Liver (tissue), 9 donors: ENCODE data around the gene SLC25A42. TPM values are rescaled to one million over a fixed set of nuclear protein-coding genes. Genes with fewer than 3 reads are reported as not detected.

Experiments
- DNase-seq: peaks from one replicate; pipeline ENCODE4 v3.0.0-alpha.2; 2017; ENCODE audit warnings: low spot score
- H3K27ac ChIP-seq, 2 donors: one replicate each; pipeline ENCODE4 v1.7.0; 2013; ENCODE audit warnings: inconsistent platforms in 2 of 2, low read length in 2 of 2, control low read depth in 1 of 2, low read depth in 1 of 2, mild to moderate bottlenecking in 1 of 2
- H3K27me3 ChIP-seq, 4 donors: one replicate each; pipeline versions ENCODE4 v1.6.1 to v1.7.0; 2013; ENCODE audit warnings: low read length in 3 of 4, inconsistent platforms in 1 of 4, mild to moderate bottlenecking in 1 of 4, moderate library complexity in 1 of 4; ENCODE audit not compliant: control insufficient read depth in 4 of 4, insufficient read depth in 4 of 4
- H3K36me3 ChIP-seq, 4 donors: one replicate each; pipeline versions ENCODE4 v1.6.1 to v1.7.0; 2013; ENCODE audit warnings: low read length in 3 of 4, mild to moderate bottlenecking in 3 of 4, low read depth in 1 of 4, moderate library complexity in 1 of 4; ENCODE audit not compliant: control insufficient read depth in 4 of 4, insufficient read depth in 3 of 4
- H3K4me1 ChIP-seq, 4 donors: one replicate each; pipeline versions ENCODE4 v1.6.1 to v1.7.0; 2013; ENCODE audit warnings: low read length in 3 of 4, mild to moderate bottlenecking in 3 of 4, moderate library complexity in 1 of 4; ENCODE audit not compliant: control insufficient read depth in 4 of 4, insufficient read depth in 4 of 4
- H3K4me3 ChIP-seq, 3 donors: one replicate each; pipeline versions ENCODE4 v1.6.1 to v1.7.0; 2013; ENCODE audit warnings: low read length in 3 of 3, control low read depth in 1 of 3, low read depth in 1 of 3, mild to moderate bottlenecking in 1 of 3
- H3K9ac ChIP-seq, 2 donors: one replicate each; pipeline ENCODE4 v1.7.0; 2013; ENCODE audit warnings: low read length in 2 of 2, mild to moderate bottlenecking in 2 of 2, moderate library complexity in 2 of 2, control low read depth in 1 of 2, low read depth in 1 of 2
- H3K9me3 ChIP-seq, 4 donors: one replicate each; pipeline versions ENCODE4 v1.6.1 to v1.7.0; 2013; ENCODE audit warnings: low read length in 3 of 4; ENCODE audit not compliant: control insufficient read depth in 4 of 4
- EGR1 ChIP-seq, 2 donors: IDR thresholded peaks; 2 replicates each; pipeline ENCODE4 v1.6.1; 2016 to 2018; ENCODE audit warnings: antibody characterized with exemption in 2 of 2, low read depth in 2 of 2
- FOXA1 ChIP-seq: IDR thresholded peaks from 2 replicates; pipeline ENCODE4 v1.6.1; 2016; ENCODE audit warnings: antibody characterized with exemption
- FOXA2 ChIP-seq: IDR thresholded peaks from 2 replicates; pipeline ENCODE4 v1.6.1; 2016; ENCODE audit warnings: antibody characterized with exemption
- GABPA ChIP-seq, 2 donors: IDR thresholded peaks in 1 of 2; conservative IDR thresholded peaks in 1 of 2; 2 replicates each; pipeline ENCODE4 v1.6.1; 2016; ENCODE audit warnings: antibody characterized with exemption in 2 of 2, mild to moderate bottlenecking in 1 of 2, moderate library complexity in 1 of 2
- HNF4A ChIP-seq, 2 donors: conservative IDR thresholded peaks; 2 replicates each; pipeline ENCODE4 v1.6.1; 2016; ENCODE audit warnings: antibody characterized with exemption in 2 of 2, mild to moderate bottlenecking in 2 of 2
- HNF4G ChIP-seq: IDR thresholded peaks from 2 replicates; pipeline ENCODE4 v1.6.1; 2016; ENCODE audit warnings: antibody characterized with exemption
- JUND ChIP-seq, 2 donors: IDR thresholded peaks; 2 replicates each; pipeline ENCODE4 v1.6.1; 2016; ENCODE audit warnings: antibody characterized with exemption in 2 of 2
- NR2F2 ChIP-seq: IDR thresholded peaks from 2 replicates; pipeline ENCODE4 v1.6.1; 2016; ENCODE audit warnings: antibody characterized with exemption
- RAD21 ChIP-seq, 2 donors: IDR thresholded peaks; 2 replicates each; pipeline ENCODE4 v1.6.1; 2016; ENCODE audit warnings: antibody characterized with exemption in 2 of 2, mild to moderate bottlenecking in 2 of 2
- RXRA ChIP-seq, 2 donors: IDR thresholded peaks; 2 replicates each; pipeline ENCODE4 v1.6.1; 2017 to 2018; ENCODE audit warnings: antibody characterized with exemption in 2 of 2, mild to moderate bottlenecking in 1 of 2
- SP1 ChIP-seq: IDR thresholded peaks from 2 replicates; pipeline ENCODE4 v1.6.1; 2018; ENCODE audit warnings: antibody characterized with exemption, mild to moderate bottlenecking
- TAF1 ChIP-seq: conservative IDR thresholded peaks from 2 replicates; pipeline ENCODE4 v1.6.1; 2016; ENCODE audit warnings: antibody characterized with exemption, mild to moderate bottlenecking
- YY1 ChIP-seq: IDR thresholded peaks from 2 replicates; pipeline ENCODE4 v1.6.1; 2016; ENCODE audit warnings: antibody characterized with exemption, mild to moderate bottlenecking
- WGBS: extraction: QIAGEN DNeasy Blood & Tissue Kit; methylation state at CpG from one replicate; pipeline ENCODE4 v1.1.7; 2013; 5-methylcytosine and 5-hydroxymethylcytosine counted together
- polyA plus RNA-seq, 2 donors: library from polyadenylated mRNA; stranded (reverse) in 1 of 2; unstranded in 1 of 2; fragments of 200-250 nt in 1 of 2; fragments of >200 nt in 1 of 2; fragmentation: Nextera tagmentation in 1 of 2; extraction: Ambion mirVana in 1 of 2; gene quantifications; one replicate each; pipeline versions ENCODE4 v1.2.1 to v1.2.3, GENCODE V29; 2013 to 2015
- total RNA-seq, 2 donors: library from RNA; depleted of rRNA; stranded (reverse); fragments of >200 nt; gene quantifications; one replicate each; pipeline ENCODE4 v1.2.3, GENCODE V29; 2014
- TF ChIP-seq, protein P1 (sequence below): IDR thresholded peaks from 2 replicates; pipeline ENCODE4 v1.6.1; 2016; ENCODE audit warnings: antibody characterized with exemption, mild to moderate bottlenecking
- TF ChIP-seq, protein P2 (sequence below): IDR thresholded peaks from 2 replicates; pipeline ENCODE4 v1.6.1; 2016; ENCODE audit warnings: antibody characterized with exemption
- TF ChIP-seq, protein P3 (sequence below): IDR thresholded peaks from 2 replicates; pipeline ENCODE4 v1.6.1; 2016; ENCODE audit warnings: antibody characterized with exemption
- TF ChIP-seq, protein P4 (sequence below): IDR thresholded peaks from 2 replicates; pipeline ENCODE4 v1.6.1; 2016; ENCODE audit warnings: antibody characterized with exemption
- donor health status: healthy.
- donor health status: healthy.
- donor health status: healthy.
- donor health status: healthy.
- donor health status: healthy.

Gene SLC25A42
- total and polyA plus RNA-seq, 4 donors = 24.7 to 89.6 (median 60.2) TPM

DNA sequence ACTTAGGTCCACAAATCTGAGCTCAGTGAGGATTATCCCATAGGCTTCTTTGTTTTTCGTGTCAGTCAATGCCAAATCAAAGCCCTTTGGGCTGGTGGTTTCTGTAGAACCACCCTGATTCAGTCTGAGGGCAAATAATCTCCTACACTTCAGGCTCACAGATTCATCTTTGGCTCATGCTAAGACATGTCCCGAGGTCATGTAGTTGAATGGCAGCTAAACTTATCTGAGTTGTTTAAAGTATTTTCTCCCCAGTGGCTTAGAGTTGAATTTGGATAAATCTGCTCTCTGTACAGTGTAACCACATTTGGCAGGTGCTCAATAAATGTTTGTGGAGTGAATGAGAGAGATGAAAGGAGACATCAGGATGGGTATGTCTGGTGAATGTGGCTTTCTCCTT lies 13.1 kb upstream of the SLC25A42 start:
- 96% methylated on average over 2 of the region's 2 CpGs for WGBS

DNA sequence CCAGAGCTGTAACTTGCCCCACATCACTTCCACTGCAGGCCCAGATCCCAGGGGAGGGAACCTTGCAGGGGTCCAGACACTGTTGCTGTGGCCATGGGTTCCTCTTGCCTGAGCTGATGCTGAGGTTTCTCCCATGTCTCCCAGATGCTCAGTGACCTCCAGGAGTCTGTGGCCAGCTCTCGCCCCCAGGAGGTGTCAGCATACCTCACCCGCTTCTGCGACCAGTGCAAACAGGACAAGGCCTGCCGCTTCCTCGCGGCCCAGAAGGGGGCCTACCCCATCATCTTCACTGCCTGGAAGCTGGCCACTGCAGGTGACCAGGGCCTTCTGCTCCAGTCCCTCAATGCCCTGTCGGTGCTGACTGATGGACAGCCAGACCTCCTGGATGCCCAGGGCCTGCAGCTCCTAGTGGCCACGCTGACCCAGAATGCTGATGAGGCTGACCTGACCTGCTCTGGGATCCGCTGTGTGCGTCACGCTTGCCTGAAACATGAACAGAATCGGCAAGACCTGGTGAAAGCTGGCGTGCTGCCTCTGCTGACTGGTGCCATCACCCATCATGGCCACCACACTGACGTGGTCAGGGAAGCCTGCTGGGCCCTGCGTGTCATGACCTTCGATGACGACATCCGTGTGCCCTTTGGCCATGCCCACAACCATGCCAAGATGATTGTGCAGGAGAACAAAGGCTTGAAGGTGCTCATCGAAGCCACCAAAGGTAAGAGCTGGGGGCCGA lies 12.1 kb upstream of the SLC25A42 start:
- WGBS = 55% methylated on average over 20 of the region's 20 CpGs
- Histone ChIP-seq H3K27ac (peak overlapping the region; percentile 83 to 97), H3K4me3 (peak overlapping the region; percentile 35 to 45 (median 43)), H3K9ac (peak overlapping the region; percentile 9 to 76), H3K27me3 (no peaks in the 10 kb centered on the region), H3K9me3 (no peaks in the 10 kb centered on the region), H3K36me3 (peaks cover 0 to 11% (median 7%) of the 10 kb centered on the region in 4 donors), H3K4me1 (peaks cover 1 to 67% (median 40%) of the 10 kb centered on the region in 4 donors)
- DNase-seq = no peak
- TF ChIP-seq HNF4G = no peak
- peak in 1 of 2 donors; percentile 40 for TF ChIP-seq RAD21 (IDR thresholded peaks at IDR 0.05)
- TF ChIP-seq NR2F2 = peak; percentile 43
- TF ChIP-seq SP1 = peak; percentile 66
- peak; percentile 97 for TF ChIP-seq YY1
- TF ChIP-seq, protein P1, sequence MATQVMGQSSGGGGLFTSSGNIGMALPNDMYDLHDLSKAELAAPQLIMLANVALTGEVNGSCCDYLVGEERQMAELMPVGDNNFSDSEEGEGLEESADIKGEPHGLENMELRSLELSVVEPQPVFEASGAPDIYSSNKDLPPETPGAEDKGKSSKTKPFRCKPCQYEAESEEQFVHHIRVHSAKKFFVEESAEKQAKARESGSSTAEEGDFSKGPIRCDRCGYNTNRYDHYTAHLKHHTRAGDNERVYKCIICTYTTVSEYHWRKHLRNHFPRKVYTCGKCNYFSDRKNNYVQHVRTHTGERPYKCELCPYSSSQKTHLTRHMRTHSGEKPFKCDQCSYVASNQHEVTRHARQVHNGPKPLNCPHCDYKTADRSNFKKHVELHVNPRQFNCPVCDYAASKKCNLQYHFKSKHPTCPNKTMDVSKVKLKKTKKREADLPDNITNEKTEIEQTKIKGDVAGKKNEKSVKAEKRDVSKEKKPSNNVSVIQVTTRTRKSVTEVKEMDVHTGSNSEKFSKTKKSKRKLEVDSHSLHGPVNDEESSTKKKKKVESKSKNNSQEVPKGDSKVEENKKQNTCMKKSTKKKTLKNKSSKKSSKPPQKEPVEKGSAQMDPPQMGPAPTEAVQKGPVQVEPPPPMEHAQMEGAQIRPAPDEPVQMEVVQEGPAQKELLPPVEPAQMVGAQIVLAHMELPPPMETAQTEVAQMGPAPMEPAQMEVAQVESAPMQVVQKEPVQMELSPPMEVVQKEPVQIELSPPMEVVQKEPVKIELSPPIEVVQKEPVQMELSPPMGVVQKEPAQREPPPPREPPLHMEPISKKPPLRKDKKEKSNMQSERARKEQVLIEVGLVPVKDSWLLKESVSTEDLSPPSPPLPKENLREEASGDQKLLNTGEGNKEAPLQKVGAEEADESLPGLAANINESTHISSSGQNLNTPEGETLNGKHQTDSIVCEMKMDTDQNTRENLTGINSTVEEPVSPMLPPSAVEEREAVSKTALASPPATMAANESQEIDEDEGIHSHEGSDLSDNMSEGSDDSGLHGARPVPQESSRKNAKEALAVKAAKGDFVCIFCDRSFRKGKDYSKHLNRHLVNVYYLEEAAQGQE = no peak
- TF ChIP-seq, protein P2, sequence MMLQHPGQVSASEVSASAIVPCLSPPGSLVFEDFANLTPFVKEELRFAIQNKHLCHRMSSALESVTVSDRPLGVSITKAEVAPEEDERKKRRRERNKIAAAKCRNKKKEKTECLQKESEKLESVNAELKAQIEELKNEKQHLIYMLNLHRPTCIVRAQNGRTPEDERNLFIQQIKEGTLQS = peak; percentile 75
- TF ChIP-seq TAF1 = no peak
- TF ChIP-seq FOXA1 = no peak
- TF ChIP-seq, protein P3, sequence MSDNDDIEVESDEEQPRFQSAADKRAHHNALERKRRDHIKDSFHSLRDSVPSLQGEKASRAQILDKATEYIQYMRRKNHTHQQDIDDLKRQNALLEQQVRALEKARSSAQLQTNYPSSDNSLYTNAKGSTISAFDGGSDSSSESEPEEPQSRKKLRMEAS = no peak
- no peak for TF ChIP-seq EGR1 (IDR thresholded peaks at IDR 0.05; ENCODE audit: low read depth in 2 of 2)
- peak in 1 of 2 donors; percentile 58 for TF ChIP-seq JUND (IDR thresholded peaks at IDR 0.05)

More for the DNA sequence above, 13.1 kb upstream of the SLC25A42 start:
- no peak overlapping the region for H3K9ac ChIP-seq
- peak overlapping the region; percentile 83 to 97 for H3K27ac ChIP-seq
- DNase-seq = no peak
- H3K36me3 ChIP-seq = peaks cover 0 to 9% (median 6%) of the 10 kb centered on the region in 4 donors
- no peak overlapping the region for H3K4me3 ChIP-seq
- H3K27me3 ChIP-seq = no peaks in the 10 kb centered on the region
- H3K9me3 ChIP-seq = no peaks in the 10 kb centered on the region
- peaks cover 1 to 57% (median 33%) of the 10 kb centered on the region in 4 donors for H3K4me1 ChIP-seq
- TF ChIP-seq, protein P3 = no peak
- TF ChIP-seq, protein P4, sequence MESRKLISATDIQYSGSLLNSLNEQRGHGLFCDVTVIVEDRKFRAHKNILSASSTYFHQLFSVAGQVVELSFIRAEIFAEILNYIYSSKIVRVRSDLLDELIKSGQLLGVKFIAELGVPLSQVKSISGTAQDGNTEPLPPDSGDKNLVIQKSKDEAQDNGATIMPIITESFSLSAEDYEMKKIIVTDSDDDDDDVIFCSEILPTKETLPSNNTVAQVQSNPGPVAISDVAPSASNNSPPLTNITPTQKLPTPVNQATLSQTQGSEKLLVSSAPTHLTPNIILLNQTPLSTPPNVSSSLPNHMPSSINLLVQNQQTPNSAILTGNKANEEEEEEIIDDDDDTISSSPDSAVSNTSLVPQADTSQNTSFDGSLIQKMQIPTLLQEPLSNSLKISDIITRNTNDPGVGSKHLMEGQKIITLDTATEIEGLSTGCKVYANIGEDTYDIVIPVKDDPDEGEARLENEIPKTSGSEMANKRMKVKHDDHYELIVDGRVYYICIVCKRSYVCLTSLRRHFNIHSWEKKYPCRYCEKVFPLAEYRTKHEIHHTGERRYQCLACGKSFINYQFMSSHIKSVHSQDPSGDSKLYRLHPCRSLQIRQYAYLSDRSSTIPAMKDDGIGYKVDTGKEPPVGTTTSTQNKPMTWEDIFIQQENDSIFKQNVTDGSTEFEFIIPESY = no peak
- TF ChIP-seq YY1 = no peak
- TF ChIP-seq HNF4G = no peak
- no peak for TF ChIP-seq FOXA1
- no peak for TF ChIP-seq SP1
- no peak for TF ChIP-seq RAD21 (IDR thresholded peaks at IDR 0.05)
- no peak for TF ChIP-seq TAF1
- no peak for TF ChIP-seq NR2F2
- TF ChIP-seq, protein P1 = no peak
- TF ChIP-seq EGR1 (IDR thresholded peaks at IDR 0.05; ENCODE audit: low read depth in 2 of 2) = no peak
- no peak for TF ChIP-seq FOXA2
- TF ChIP-seq JUND (IDR thresholded peaks at IDR 0.05) = no peak
- no peak for TF ChIP-seq RXRA (IDR thresholded peaks at IDR 0.05)
- TF ChIP-seq, protein P2 = no peak
- no peak for TF ChIP-seq GABPA (IDR thresholded peaks at IDR 0.05 in 1 of 2, conservative IDR thresholded peaks at IDR 0.05 in 1 of 2)
- no peak for TF ChIP-seq HNF4A (conservative IDR thresholded peaks at IDR 0.05)
